LNCAP (cell line): ENCODE data around the gene FAM174B.

ENCODE experiments used
- CTCF ChIP-seq: fragments of 450-650 bp; IDR thresholded peaks from 2 replicates; pipeline ENCODE4 v1.5.1; 2017; ENCODE audit warnings: mild to moderate bottlenecking

The FAM174B gene

DNA sequence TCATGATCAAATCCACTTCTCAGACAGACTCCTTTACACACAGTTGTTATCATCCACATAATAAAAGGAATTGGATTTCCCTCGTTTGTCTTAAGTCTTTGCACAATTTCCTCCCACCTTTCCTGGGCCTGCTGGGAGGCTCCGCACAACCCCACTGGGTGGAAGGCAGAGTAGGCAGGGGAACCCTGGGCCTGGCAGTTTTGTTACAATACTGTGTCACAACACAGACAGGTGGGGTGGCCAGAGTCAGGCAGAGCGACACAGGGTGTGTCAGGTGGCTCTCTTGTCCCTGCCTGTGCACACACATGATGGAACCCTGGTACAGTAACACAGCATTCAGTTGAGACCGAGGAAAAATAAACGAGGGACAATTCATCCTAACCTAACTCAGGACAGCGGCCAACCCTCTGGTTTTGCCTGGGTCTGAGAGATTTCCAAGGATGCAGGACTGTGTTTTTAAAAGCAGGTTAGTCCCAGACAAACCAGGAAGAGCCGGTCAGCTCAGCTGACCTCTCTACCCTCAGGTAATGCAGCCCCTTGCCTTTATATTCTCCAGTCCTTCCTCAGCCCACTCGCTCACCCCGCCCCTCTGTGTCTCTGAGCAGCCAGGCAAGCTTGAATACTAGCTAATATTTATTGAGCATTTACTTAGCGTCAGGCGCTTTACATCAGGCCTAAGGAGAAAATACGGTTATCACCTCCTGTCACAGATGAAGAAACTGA lies 8.8 kb upstream of the FAM174B start:
- TF ChIP-seq CTCF = no peak

GRCh38 chr15:92663250-92663951 lies 7.8 kb upstream of the FAM174B start:
- no peak for TF ChIP-seq CTCF

DNA sequence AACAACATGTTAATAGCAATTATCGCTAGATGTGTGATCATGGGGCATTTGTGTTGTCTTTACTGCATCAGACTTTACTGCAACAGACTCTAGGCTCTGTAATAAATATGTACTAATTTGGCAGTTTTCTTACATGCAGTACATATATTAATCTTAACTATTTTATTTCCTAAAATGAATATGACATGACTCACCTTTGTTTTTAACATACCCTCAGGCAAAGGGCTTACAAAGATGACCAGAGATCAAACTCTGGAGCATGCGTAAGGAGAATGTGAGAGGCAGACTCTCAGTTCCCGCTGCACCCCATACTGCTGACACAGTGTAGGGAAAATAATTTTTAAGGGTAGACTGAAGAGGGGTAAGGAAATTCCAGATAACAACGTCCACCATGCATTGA lies 7.2 kb upstream of the FAM174B start:
- TF ChIP-seq CTCF = no peak

DNA sequence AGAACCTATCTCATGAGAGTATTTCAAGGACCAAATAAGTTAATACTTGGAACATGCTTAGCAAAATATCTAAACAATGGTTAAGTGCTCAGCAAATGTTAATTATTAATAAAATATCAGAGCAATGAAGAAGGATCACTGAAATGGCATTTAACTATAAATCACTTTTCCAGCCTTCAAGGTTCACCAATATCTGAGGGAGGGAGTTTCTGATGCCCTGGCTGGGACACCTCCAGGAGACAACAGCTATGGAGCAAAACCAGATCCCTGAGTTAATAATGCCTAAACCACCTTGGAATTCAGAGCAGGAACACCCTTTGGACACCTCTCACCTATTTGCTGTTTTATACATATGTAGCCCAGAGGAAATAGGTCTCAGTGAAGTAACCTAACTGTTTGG lies 6.4 kb upstream of the FAM174B start:
- TF ChIP-seq CTCF = no peak

GRCh38 chr15:92661069-92661468 lies 5.5 kb upstream of the FAM174B start:
- TF ChIP-seq CTCF = no peak

DNA sequence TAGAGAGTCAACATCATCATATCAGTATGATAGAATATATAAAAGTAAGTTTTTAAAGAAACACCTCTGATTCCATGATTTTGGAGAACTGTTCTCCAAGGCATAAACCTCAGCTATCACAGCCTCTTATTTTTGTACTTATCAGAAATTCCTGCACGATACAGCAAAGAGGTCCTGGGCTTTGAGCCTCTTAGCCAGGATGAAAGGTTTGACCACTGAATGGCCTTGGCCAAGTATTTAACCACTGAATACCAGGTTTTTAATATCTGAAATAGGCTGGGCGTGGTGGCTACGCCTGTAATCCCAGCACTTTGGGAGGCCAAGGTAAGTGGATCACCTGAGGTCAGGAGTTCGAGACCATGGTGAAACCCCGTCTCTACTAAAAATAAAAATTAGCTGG lies 1.9 kb upstream of the FAM174B start:
- no peak for TF ChIP-seq CTCF

- no peak for TF ChIP-seq CTCF
Observed at GRCh38 chr15:92656089-92656488, 514 bp upstream of the FAM174B start.
